GM12878 (cell line): ENCODE measurements around the gene PRSS16. TPM values are rescaled to one million over a fixed set of nuclear protein-coding genes. Genes with fewer than 3 reads are reported as not detected.
A peak's percentile ranks its signal among the peaks of the same experiment; 100 is the strongest.

Experiments used
- ASH2L ChIP-seq: fragments of 300-600, 200-600 bp; sonication (generic); IDR thresholded peaks from 2 replicates; pipeline ENCODE4 v1.6.1; 2017; ENCODE audit warnings: low read depth, mild to moderate bottlenecking, borderline replicate concordance
- HDAC2 ChIP-seq: fragments of 200-600 bp; sonication (generic); IDR thresholded peaks from 2 replicates; pipeline ENCODE4 v1.6.1; 2017
- NFYA ChIP-seq: IDR thresholded peaks from 2 replicates; pipeline ENCODE4 v1.6.1; 2011; ENCODE audit warnings: low read depth, mild to moderate bottlenecking, low read length, improper control_type of control experiment, borderline replicate concordance
- PML ChIP-seq: IDR thresholded peaks from 2 replicates; pipeline ENCODE4 v1.6.1; 2012; ENCODE audit warnings: low read length, inconsistent platforms
- RUNX3 ChIP-seq: IDR thresholded peaks from 2 replicates; pipeline ENCODE4 v1.6.1; 2012; ENCODE audit warnings: low read length, inconsistent platforms
- SPI1 ChIP-seq: IDR thresholded peaks from 2 replicates; pipeline ENCODE4 v1.6.1; 2011; ENCODE audit warnings: low read depth, mild to moderate bottlenecking, low read length, moderate library complexity, borderline replicate concordance; ENCODE audit not compliant: insufficient read depth
- SRF ChIP-seq, 2 experiments: IDR thresholded peaks; 2 replicates each; pipeline ENCODE4 v1.6.1; 2011; ENCODE audit warnings: low read depth in 2 of 2, low read length in 2 of 2, mild to moderate bottlenecking in 1 of 2, moderate library complexity in 1 of 2
- TARDBP ChIP-seq: IDR thresholded peaks from 2 replicates; pipeline ENCODE4 v1.6.1; 2016; ENCODE audit warnings: borderline replicate concordance
- polyA plus RNA-seq, 11 experiments: library from polyadenylated mRNA; depleted of rRNA in 4 of 11; unstranded in 6 of 11; stranded (reverse) in 5 of 11; fragments of >200 nt; fragmentation: Nextera tagmentation in 4 of 11; fragmentation: Illumina TruSeq in 1 of 11; extraction: Ambion mirVana in 4 of 11; extraction: Trizol in 1 of 11; gene quantifications; 1 replicate in 1 of 11; 2 replicates in 10 of 11; pipeline versions ENCODE4 v1.2.1 to v1.2.3, GENCODE V29; 2011 to 2016; ENCODE audit warnings: inconsistent platforms in 2 of 11, missing spikeins in 2 of 11, low read depth in 1 of 11
- total RNA-seq, 4 experiments: library from RNA; depleted of rRNA in 3 of 4; stranded (reverse); fragments of >200 nt in 3 of 4; fragmentation: Illumina TruSeq in 1 of 4; extraction: Trizol in 1 of 4; gene quantifications; 2 replicates each; pipeline versions ENCODE4 v1.2.1 to v1.2.3, GENCODE V29; 2013 to 2021
- TF ChIP-seq, protein P1 (sequence below): fragments of 450-650 bp; IDR thresholded peaks from 2 replicates; pipeline ENCODE4 v1.6.1; 2017; ENCODE audit warnings: mild to moderate bottlenecking, low read depth, inconsistent platforms; ENCODE audit not compliant: poor library complexity, severe bottlenecking

The PRSS16 gene
- total and polyA plus RNA-seq, 10 of the 15 experiments (the other 5 are each of a cell fraction or from before 2014, with no cell fraction given), result 2.1 to 12.8 (median 6.6) TPM

DNA sequence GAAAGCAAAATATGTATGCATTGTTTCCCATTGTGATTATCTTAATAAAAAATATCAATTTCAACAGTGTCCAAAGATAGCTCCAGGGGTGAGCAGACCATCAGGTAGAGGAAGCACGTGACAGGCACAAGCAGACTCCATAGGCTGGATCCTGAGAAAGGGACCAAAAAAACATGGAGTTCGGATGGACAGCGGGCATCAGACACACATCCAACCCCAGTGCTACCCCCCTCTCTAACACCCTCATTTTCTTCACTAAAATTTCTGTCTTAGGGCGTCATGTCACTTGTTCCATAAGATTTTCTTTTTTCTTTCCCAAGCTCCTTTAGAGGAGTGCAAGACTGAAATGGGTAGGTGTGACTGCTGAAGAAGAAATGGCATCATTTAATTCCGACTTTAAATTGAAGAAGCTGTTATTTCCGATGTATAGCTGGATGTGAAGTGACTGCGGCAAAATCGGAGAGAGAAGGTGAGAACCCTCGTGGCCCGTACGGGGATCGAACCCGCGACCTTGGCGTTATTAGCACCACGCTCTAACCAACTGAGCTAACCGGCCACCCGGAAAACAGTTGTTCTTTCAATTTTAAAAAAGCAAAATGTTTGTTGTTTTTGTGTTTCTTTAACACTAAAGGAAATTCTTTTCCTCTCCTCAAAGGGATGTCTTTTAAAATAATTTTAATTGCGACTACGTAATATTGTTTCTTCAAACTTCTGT, 10.3 kb upstream of the PRSS16 start (continued):
- TF ChIP-seq, protein P1, sequence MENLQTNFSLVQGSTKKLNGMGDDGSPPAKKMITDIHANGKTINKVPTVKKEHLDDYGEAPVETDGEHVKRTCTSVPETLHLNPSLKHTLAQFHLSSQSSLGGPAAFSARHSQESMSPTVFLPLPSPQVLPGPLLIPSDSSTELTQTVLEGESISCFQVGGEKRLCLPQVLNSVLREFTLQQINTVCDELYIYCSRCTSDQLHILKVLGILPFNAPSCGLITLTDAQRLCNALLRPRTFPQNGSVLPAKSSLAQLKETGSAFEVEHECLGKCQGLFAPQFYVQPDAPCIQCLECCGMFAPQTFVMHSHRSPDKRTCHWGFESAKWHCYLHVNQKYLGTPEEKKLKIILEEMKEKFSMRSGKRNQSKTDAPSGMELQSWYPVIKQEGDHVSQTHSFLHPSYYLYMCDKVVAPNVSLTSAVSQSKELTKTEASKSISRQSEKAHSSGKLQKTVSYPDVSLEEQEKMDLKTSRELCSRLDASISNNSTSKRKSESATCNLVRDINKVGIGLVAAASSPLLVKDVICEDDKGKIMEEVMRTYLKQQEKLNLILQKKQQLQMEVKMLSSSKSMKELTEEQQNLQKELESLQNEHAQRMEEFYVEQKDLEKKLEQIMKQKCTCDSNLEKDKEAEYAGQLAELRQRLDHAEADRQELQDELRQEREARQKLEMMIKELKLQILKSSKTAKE, result no peak
- TF ChIP-seq SRF (IDR thresholded peaks at IDR 0.05; ENCODE audit: low read depth in 2 of 2, low read length in 2 of 2) (no peak), PML (no peak), SPI1 (no peak), HDAC2 (no peak), NFYA (no peak), ASH2L (no peak), TARDBP (peak; percentile 82; the same call in 1 of the 2 replicates), RUNX3 (peak; percentile 28; the same call in 1 of the 2 replicates)
